GM12878 (cell line): ENCODE data around the gene MAPK1. TPM values are rescaled to one million over a fixed set of nuclear protein-coding genes. Genes with fewer than 3 reads are reported as not detected.

Experiments
- ATAC-seq: fragments of 200-7000 bp; cut with Tn5 transposase; 3 replicates; pipeline ENCODE4 v1.9.1; 2020; ENCODE audit warnings: mild to moderate bottlenecking, moderate library complexity
- BruUV-seq: library from RNA; stranded (reverse); fragments of 400-500 nt; replicated peaks from 2 replicates; lab custom pipeline; 2021; lab: Mats Ljungman, UMichigan
- CTCF ChIA-PET: fragments of 300-600 bp; sonication (Branson Sonifier 250); formaldehyde crosslinking; extraction: SDS; loops from one replicate; lab custom pipeline; 2021; ENCODE audit warnings: inconsistent platforms; lab: Yijun Ruan, JAX
- POLR2A ChIA-PET: fragments of 350-600 bp; formaldehyde crosslinking; extraction: SDS; loops from one replicate; lab custom pipeline; 2021; ENCODE audit warnings: inconsistent platforms; lab: Charles Lee
- RAD21 ChIA-PET: fragments of 300-600 bp; sonication (Branson Sonifier 250); formaldehyde crosslinking; loops from one replicate; lab custom pipeline; 2023; ENCODE audit warnings: antibody characterized with exemption; ENCODE audit not compliant: unreplicated experiment; lab: Charles Lee
- SMC1A ChIA-PET: fragments of 300-600 bp; sonication (Branson Sonifier 250); formaldehyde crosslinking; loops from one replicate; lab custom pipeline; 2023; ENCODE audit not compliant: unreplicated experiment, uncharacterized antibody; lab: Charles Lee
- DNase-seq: peaks from one replicate; pipeline ENCODE4 v3.0.0-alpha.2; 2011; ENCODE audit warnings: low read depth, low spot score
- FAIRE-seq: peaks from 3 replicates; lab custom pipeline; 2011; peaks lifted over from hg19 to GRCh38; lab: Jason Lieb, UNC
- H2AFZ ChIP-seq: 2 replicates; pipeline ENCODE4 v1.6.0; 2011; ENCODE audit warnings: low read depth, low read length, control low read depth; ENCODE audit not compliant: control insufficient read depth
- H3K27ac ChIP-seq: 2 replicates; pipeline ENCODE4 v1.5.1; 2011; ENCODE audit warnings: control low read depth; ENCODE audit not compliant: control insufficient read depth, insufficient read depth
- H3K27me3 ChIP-seq, 2 experiments: replicated peaks in 1 of 2; 2 replicates each; pipeline versions ENCODE4 v1.6.0 to v1.6.1; 2011; ENCODE audit warnings: low read length in 1 of 2; ENCODE audit not compliant: control insufficient read depth in 2 of 2, insufficient read depth in 2 of 2
- H3K36me3 ChIP-seq, 2 experiments: 2 replicates each; pipeline ENCODE4 v1.5.1; 2011; ENCODE audit warnings: low read length in 1 of 2; ENCODE audit not compliant: control insufficient read depth in 2 of 2, insufficient read depth in 2 of 2
- H3K4me1 ChIP-seq: 2 replicates; pipeline ENCODE4 v1.6.1; 2011; ENCODE audit warnings: mild to moderate bottlenecking, low read length, moderate library complexity, mixed read lengths; ENCODE audit not compliant: control insufficient read depth, insufficient read depth
- H3K4me2 ChIP-seq: 2 replicates; pipeline ENCODE4 v1.6.0; 2011; ENCODE audit warnings: control low read depth; ENCODE audit not compliant: control insufficient read depth, insufficient read depth
- H3K4me3 ChIP-seq: fragments of 200-600 bp; sonication (generic); 2 replicates; pipeline ENCODE4 v1.5.1; 2016
- H3K79me2 ChIP-seq: 2 replicates; pipeline ENCODE4 v1.6.0; 2011; ENCODE audit warnings: low read length; ENCODE audit not compliant: control insufficient read depth, insufficient read depth
- H3K9ac ChIP-seq: 2 replicates; pipeline ENCODE4 v1.8.0; 2011; ENCODE audit warnings: low read length, control low read depth, mixed read lengths; ENCODE audit not compliant: control insufficient read depth, insufficient read depth
- H3K9me3 ChIP-seq: replicated peaks from 3 replicates; pipeline ENCODE4 v1.5.1; 2011; ENCODE audit warnings: mild to moderate bottlenecking, low read length; ENCODE audit not compliant: control insufficient read depth, insufficient read depth
- H4K20me1 ChIP-seq: 2 replicates; pipeline ENCODE4 v1.6.0; 2011; ENCODE audit not compliant: control insufficient read depth, insufficient read depth
- ATF7 ChIP-seq: fragments of 450-650 bp; IDR thresholded peaks from 2 replicates; pipeline ENCODE4 v1.6.1; 2016; ENCODE audit warnings: low read depth, mild to moderate bottlenecking
- CREB1 ChIP-seq: IDR thresholded peaks from 2 replicates; pipeline ENCODE4 v1.6.1; 2012; ENCODE audit warnings: low read depth, mild to moderate bottlenecking, inconsistent platforms
- FOXK2 ChIP-seq: fragments of 450-650 bp; IDR thresholded peaks from 2 replicates; pipeline ENCODE4 v1.6.1; 2017; ENCODE audit warnings: mild to moderate bottlenecking, moderate library complexity
- GATAD2B ChIP-seq: fragments of 450-650 bp; conservative IDR thresholded peaks from 2 replicates; pipeline ENCODE4 v1.6.1; 2017; ENCODE audit warnings: low read depth, mild to moderate bottlenecking, moderate library complexity
- HDGF ChIP-seq: fragments of 450-650 bp; IDR thresholded peaks from 2 replicates; pipeline ENCODE4 v1.6.1; 2016; ENCODE audit warnings: antibody characterized with exemption
- IKZF1 ChIP-seq: fragments of 450-650 bp; conservative IDR thresholded peaks from 2 replicates; pipeline ENCODE4 v1.6.1; 2017; ENCODE audit warnings: antibody characterized with exemption, mild to moderate bottlenecking
- MEF2A ChIP-seq: IDR thresholded peaks from 2 replicates; pipeline ENCODE4 v1.6.1; 2011; ENCODE audit warnings: low read depth, mild to moderate bottlenecking, low read length, moderate library complexity; ENCODE audit not compliant: insufficient read depth
- MTA3 ChIP-seq: IDR thresholded peaks from 2 replicates; pipeline ENCODE4 v1.6.1; 2012; ENCODE audit warnings: low read length, inconsistent platforms, borderline replicate concordance
- NFXL1 ChIP-seq: fragments of 450-650 bp; IDR thresholded peaks from 2 replicates; pipeline ENCODE4 v1.6.1; 2017; ENCODE audit warnings: antibody characterized with exemption, mild to moderate bottlenecking, borderline replicate concordance
- PAX5 ChIP-seq: IDR thresholded peaks from 2 replicates; pipeline ENCODE4 v1.6.1; 2011; ENCODE audit warnings: low read depth, low read length, borderline replicate concordance
- POU2F2 ChIP-seq: IDR thresholded peaks from 3 replicates; pipeline ENCODE4 v1.6.1; 2011; ENCODE audit warnings: low read depth, mild to moderate bottlenecking, low read length, borderline replicate concordance
- RAD21 ChIP-seq: IDR thresholded peaks from 2 replicates; pipeline ENCODE4 v1.6.1; 2011; ENCODE audit warnings: mild to moderate bottlenecking, low read depth, low read length, moderate library complexity; ENCODE audit not compliant: insufficient read depth
- SREBF2 ChIP-seq: IDR thresholded peaks from 2 replicates; pipeline ENCODE4 v1.6.1; 2012; ENCODE audit warnings: mild to moderate bottlenecking, low read length
- SUPT20H ChIP-seq: IDR thresholded peaks from 2 replicates; pipeline ENCODE4 v1.6.1; 2011; ENCODE audit warnings: low read depth, mild to moderate bottlenecking, low read length, moderate library complexity, borderline replicate concordance; ENCODE audit not compliant: control insufficient read depth
- SUZ12 ChIP-seq: fragments of 200-600 bp; sonication (generic); IDR thresholded peaks from one replicate; pipeline ENCODE4 v1.6.1; 2018; ENCODE audit warnings: antibody characterized with exemption, mild to moderate bottlenecking; ENCODE audit not compliant: unreplicated experiment
- TCF12 ChIP-seq: IDR thresholded peaks from 2 replicates; pipeline ENCODE4 v1.6.1; 2011; ENCODE audit warnings: low read depth, mild to moderate bottlenecking, low read length
- WGBS: methylation state at CpG from one replicate; pipeline ENCODE4 v1.1.6; 2016; ENCODE audit warnings: low lambda C conversion rate; ENCODE audit not compliant: insufficient replicate concordance, insufficient coverage; ENCODE audit errors: missing lambda C conversion rate; 5-methylcytosine and 5-hydroxymethylcytosine counted together
- in situ Hi-C: fragments of 300-500 bp; cut with MboI; formaldehyde crosslinking; loops from 9 replicates; pipeline ENCODE4 v1.14.3; 2018; ENCODE audit warnings: mixed read lengths
- intact Hi-C: fragments of 100-400 bp; cut with micrococcal nuclease; formaldehyde crosslinking; loops from one replicate; pipeline ENCODE4 v1.14.2; 2022; ENCODE audit not compliant: unreplicated experiment
- polyA plus RNA-seq, 11 experiments: library from polyadenylated mRNA; depleted of rRNA in 4 of 11; unstranded in 6 of 11; stranded (reverse) in 5 of 11; fragments of >200 nt; fragmentation: Nextera tagmentation in 4 of 11; fragmentation: Illumina TruSeq in 1 of 11; extraction: Ambion mirVana in 4 of 11; extraction: Trizol in 1 of 11; gene quantifications; 1 replicate in 1 of 11; 2 replicates in 10 of 11; pipeline versions ENCODE4 v1.2.1 to v1.2.3, GENCODE V29; 2011 to 2016; ENCODE audit warnings: inconsistent platforms in 2 of 11, missing spikeins in 2 of 11, low read depth in 1 of 11
- total RNA-seq, 4 experiments: library from RNA; depleted of rRNA in 3 of 4; stranded (reverse); fragments of >200 nt in 3 of 4; fragmentation: Illumina TruSeq in 1 of 4; extraction: Trizol in 1 of 4; gene quantifications; 2 replicates each; pipeline versions ENCODE4 v1.2.1 to v1.2.3, GENCODE V29; 2013 to 2021
- TF ChIP-seq, protein P1 (sequence below): IDR thresholded peaks from 2 replicates; pipeline ENCODE4 v1.6.1; 2012; ENCODE audit warnings: low read depth, low read length, improper control_type of control experiment
- TF ChIP-seq, protein P2 (sequence below): fragments of 450-650 bp; conservative IDR thresholded peaks from 2 replicates; pipeline ENCODE4 v1.6.1; 2017; ENCODE audit warnings: mild to moderate bottlenecking, moderate library complexity
- TF ChIP-seq, protein P3 (sequence below): fragments of 450-650 bp; formaldehyde crosslinking; IDR thresholded peaks from 2 replicates; pipeline ENCODE4 v1.4.0; 2022; ENCODE audit warnings: mild to moderate bottlenecking, moderate library complexity

The MAPK1 gene
- total and polyA plus RNA-seq, 10 of the 15 experiments (the other 5 are each of a cell fraction or from before 2014, with no cell fraction given), result 7.0 to 123 (median 58.4) TPM

DNA sequence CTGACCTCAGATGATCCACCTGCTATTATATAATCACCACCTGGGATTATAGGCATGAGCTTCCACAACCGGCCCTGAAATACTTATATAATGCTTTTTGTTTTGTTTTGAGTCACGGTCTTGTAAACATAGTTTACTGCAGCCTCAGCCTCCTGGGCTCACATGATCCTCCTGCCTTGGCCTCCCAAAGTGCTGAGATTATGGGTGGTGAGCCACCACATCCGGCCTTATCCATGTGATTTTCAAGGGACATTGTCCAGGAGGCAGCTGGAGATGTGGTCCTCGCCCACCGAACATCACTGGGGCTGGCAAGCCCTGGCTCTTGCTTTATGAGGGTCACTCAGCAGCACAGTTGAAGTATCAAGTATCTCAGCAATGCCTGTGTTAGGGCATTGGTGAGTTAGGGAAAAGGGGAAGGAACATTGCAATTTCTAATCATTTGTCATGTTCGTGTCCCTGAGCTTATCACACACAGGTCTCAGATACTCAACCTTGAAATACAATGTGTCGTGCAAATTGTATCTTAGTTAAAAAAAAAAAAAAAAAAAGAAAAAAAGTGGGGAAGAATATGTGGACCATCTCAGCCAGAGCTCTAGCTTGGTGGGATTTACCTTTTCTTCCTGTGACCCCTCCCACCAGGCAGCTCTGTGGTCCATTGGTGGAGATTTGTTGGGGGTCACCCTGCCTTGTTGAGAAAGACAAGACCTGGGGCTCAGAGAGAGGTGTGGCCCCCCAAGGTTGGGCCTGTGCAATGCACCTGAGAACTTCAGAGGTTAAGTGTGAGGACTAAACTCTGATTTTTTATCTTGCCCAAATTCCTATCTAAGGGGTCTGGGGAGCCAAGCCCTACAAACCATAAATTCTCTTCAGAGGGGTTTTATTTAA is 40.4 kb upstream of the MAPK1 start:
- Histone ChIP-seq H4K20me1 (no peaks in the 10 kb centered on the region), H3K79me2 (no peaks in the 10 kb centered on the region), H3K27ac (no peak overlapping the region), H3K4me2 (no peak overlapping the region), H3K9ac (no peak overlapping the region), H3K36me3 (no peaks in the 10 kb centered on the region), H3K4me1 (no peaks in the 10 kb centered on the region), H3K27me3 (no peaks in the 10 kb centered on the region; a peak in 1 of 4 replicates), H3K9me3 (no peaks in the 10 kb centered on the region), H2AFZ (no peak overlapping the region), H3K4me3 (no peak overlapping the region)
- no peak for DNase-seq
- ATAC-seq, result no peak
- ChIA-PET POLR2A (no interaction called here), SMC1A (no interaction called here), CTCF (interaction anchor here (0.5 to 1.5 kb wide), 3 partner anchors 10 to 194 kb away, joined by 3 read pairs; no protein-coding TSS in a partner anchor), RAD21 (interaction anchor here (0.6 to 1.2 kb wide), 2 partner anchors 159 to 194 kb away, joined by 3 to 4 read pairs; no protein-coding TSS in a partner anchor)
- no TSS peak for BruUV-seq
- no peak for FAIRE-seq
- intact Hi-C loops (no loop called here), in situ Hi-C loops (no loop called here)
- 47% methylated on average over 7 of the region's 7 CpGs for WGBS
- no peak for TF ChIP-seq GATAD2B
- TF ChIP-seq, protein P1, sequence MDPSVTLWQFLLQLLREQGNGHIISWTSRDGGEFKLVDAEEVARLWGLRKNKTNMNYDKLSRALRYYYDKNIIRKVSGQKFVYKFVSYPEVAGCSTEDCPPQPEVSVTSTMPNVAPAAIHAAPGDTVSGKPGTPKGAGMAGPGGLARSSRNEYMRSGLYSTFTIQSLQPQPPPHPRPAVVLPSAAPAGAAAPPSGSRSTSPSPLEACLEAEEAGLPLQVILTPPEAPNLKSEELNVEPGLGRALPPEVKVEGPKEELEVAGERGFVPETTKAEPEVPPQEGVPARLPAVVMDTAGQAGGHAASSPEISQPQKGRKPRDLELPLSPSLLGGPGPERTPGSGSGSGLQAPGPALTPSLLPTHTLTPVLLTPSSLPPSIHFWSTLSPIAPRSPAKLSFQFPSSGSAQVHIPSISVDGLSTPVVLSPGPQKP, result no peak
- TF ChIP-seq POU2F2, result no peak
- TF ChIP-seq, protein P2, sequence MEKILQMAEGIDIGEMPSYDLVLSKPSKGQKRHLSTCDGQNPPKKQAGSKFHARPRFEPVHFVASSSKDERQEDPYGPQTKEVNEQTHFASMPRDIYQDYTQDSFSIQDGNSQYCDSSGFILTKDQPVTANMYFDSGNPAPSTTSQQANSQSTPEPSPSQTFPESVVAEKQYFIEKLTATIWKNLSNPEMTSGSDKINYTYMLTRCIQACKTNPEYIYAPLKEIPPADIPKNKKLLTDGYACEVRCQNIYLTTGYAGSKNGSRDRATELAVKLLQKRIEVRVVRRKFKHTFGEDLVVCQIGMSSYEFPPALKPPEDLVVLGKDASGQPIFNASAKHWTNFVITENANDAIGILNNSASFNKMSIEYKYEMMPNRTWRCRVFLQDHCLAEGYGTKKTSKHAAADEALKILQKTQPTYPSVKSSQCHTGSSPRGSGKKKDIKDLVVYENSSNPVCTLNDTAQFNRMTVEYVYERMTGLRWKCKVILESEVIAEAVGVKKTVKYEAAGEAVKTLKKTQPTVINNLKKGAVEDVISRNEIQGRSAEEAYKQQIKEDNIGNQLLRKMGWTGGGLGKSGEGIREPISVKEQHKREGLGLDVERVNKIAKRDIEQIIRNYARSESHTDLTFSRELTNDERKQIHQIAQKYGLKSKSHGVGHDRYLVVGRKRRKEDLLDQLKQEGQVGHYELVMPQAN, result no peak
- TF ChIP-seq NFXL1, result no peak
- TF ChIP-seq MEF2A, result no peak
- no peak for TF ChIP-seq CREB1
- TF ChIP-seq TCF12, result no peak
- TF ChIP-seq, protein P3, sequence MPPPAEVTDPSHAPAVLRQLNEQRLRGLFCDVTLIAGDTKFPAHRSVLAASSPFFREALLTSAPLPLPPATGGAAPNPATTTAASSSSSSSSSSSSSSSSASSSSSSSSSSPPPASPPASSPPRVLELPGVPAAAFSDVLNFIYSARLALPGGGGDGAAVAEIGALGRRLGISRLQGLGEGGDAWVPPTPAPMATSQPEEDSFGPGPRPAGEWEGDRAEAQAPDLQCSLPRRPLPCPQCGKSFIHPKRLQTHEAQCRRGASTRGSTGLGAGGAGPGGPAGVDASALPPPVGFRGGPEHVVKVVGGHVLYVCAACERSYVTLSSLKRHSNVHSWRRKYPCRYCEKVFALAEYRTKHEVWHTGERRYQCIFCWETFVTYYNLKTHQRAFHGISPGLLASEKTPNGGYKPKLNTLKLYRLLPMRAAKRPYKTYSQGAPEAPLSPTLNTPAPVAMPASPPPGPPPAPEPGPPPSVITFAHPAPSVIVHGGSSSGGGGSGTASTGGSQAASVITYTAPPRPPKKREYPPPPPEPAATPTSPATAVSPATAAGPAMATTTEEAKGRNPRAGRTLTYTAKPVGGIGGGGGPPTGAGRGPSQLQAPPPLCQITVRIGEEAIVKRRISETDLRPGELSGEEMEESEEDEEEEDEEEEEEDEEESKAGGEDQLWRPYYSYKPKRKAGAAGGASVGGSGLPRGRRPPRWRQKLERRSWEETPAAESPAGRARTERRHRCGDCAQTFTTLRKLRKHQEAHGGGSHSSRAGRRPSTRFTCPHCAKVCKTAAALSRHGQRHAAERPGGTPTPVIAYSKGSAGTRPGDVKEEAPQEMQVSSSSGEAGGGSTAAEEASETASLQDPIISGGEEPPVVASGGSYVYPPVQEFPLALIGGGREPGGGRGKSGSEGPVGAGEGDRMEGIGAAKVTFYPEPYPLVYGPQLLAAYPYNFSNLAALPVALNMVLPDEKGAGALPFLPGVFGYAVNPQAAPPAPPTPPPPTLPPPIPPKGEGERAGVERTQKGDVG, result no peak
- no peak for TF ChIP-seq SREBF2
- TF ChIP-seq SUPT20H, result no peak
- TF ChIP-seq HDGF, result no peak
- TF ChIP-seq PAX5, result no peak
- TF ChIP-seq IKZF1, result no peak
- TF ChIP-seq MTA3, result no peak
- no peak for TF ChIP-seq SUZ12
- TF ChIP-seq ATF7, result no peak
- no peak for TF ChIP-seq FOXK2
- TF ChIP-seq RAD21, result no peak
